HUDEP-2 (cell line): ENCODE results near the gene RET.

Source experiments
- DNase-seq, 76 experiments: peaks; one replicate each; lab custom pipeline; 2025; ENCODE audit not compliant: unreplicated experiment in 76 of 76; lab: John Stamatoyannopoulos, UW

RET gene

GRCh38 chr10:43076876-43077420 is at the start of gene RET:
Gene RET (plus strand): TSS chr10:43077069. CDS start chr10:43077259, 190 bp downstream.
- DNase-seq: peak in 4 of 76 experiments; percentile 1 to 28 (median 10)

- no peak for DNase-seq
Measured at GRCh38 chr10:43027331-43027955, 49.4 kb upstream of the RET start.

- no peak for DNase-seq
Measured at GRCh38 chr10:43028143-43028542, 48.7 kb upstream of the RET start.

- no peak for DNase-seq
Measured at GRCh38 chr10:43029043-43029442, 47.8 kb upstream of the RET start.

GRCh38 chr10:43032613-43033012 is 44.3 kb upstream of the RET start:
- DNase-seq: no peak

- peak in 5 of 76 experiments; percentile 1 to 19 (median 16) for DNase-seq
Measured at GRCh38 chr10:43035800-43036199, 41.1 kb upstream of the RET start.

- DNase-seq: no peak
Measured at GRCh38 chr10:43036481-43037428, 40.1 kb upstream of the RET start.

GRCh38 chr10:43037440-43037839 is 39.4 kb upstream of the RET start:
- no peak for DNase-seq

- no peak for DNase-seq
Measured at GRCh38 chr10:43037942-43038782, 38.7 kb upstream of the RET start.

- no peak for DNase-seq
Measured at GRCh38 chr10:43038783-43039623, 37.9 kb upstream of the RET start.

- no peak for DNase-seq
Measured at GRCh38 chr10:43039624-43040481, 37.0 kb upstream of the RET start.

- no peak for DNase-seq
Measured at GRCh38 chr10:43040482-43041256, 36.2 kb upstream of the RET start.

GRCh38 chr10:43041422-43042342 is 35.2 kb upstream of the RET start:
- DNase-seq: no peak

- DNase-seq: no peak
Measured at GRCh38 chr10:43042503-43043341, 34.1 kb upstream of the RET start.

- DNase-seq: no peak
Measured at GRCh38 chr10:43043342-43043772, 33.5 kb upstream of the RET start.

- no peak for DNase-seq
Measured at GRCh38 chr10:43043773-43044447, 33.0 kb upstream of the RET start.
